HEK293 (cell line): ENCODE results near the gene TET1.
A peak's percentile ranks its signal among the peaks of the same experiment; 100 is the strongest.

Source experiments
- EGR2 ChIP-seq: fragments of 450-650 bp; formaldehyde crosslinking; IDR thresholded peaks from 2 replicates; pipeline ENCODE4 v1.5.1; 2016; ENCODE audit warnings: low read depth, missing biosample characterization, missing genetic modification characterization
- FEZF1 ChIP-seq: fragments of 450-650 bp; formaldehyde crosslinking; IDR thresholded peaks from 2 replicates; pipeline ENCODE4 v1.5.1; 2016; ENCODE audit warnings: missing biosample characterization, missing genetic modification characterization
- MZF1 ChIP-seq: fragments of 450-650 bp; formaldehyde crosslinking; IDR thresholded peaks from 2 replicates; pipeline ENCODE4 v1.5.1; 2017; ENCODE audit warnings: missing biosample characterization, missing genetic modification characterization, borderline replicate concordance
- PRDM1 ChIP-seq: fragments of 450-650 bp; formaldehyde crosslinking; IDR thresholded peaks from 2 replicates; pipeline ENCODE4; 2016; ENCODE audit warnings: missing biosample characterization, missing genetic modification characterization
- TCF7L2 ChIP-seq: IDR thresholded peaks from 2 replicates; pipeline ENCODE4 v1.6.1; 2011; ENCODE audit warnings: low read depth, mild to moderate bottlenecking, inconsistent platforms, low read length, moderate library complexity, borderline replicate concordance
- YY1 ChIP-seq: fragments of 450-650 bp; formaldehyde crosslinking; IDR thresholded peaks from 2 replicates; pipeline ENCODE4 v1.5.1; 2018; ENCODE audit warnings: missing biosample characterization, missing genetic modification characterization
- ZBTB20 ChIP-seq: fragments of 450-650 bp; formaldehyde crosslinking; IDR thresholded peaks from 2 replicates; pipeline ENCODE4 v1.5.1; 2016; ENCODE audit warnings: missing biosample characterization, missing genetic modification characterization
- ZBTB48 ChIP-seq: fragments of 450-650 bp; formaldehyde crosslinking; IDR thresholded peaks from 2 replicates; pipeline ENCODE4 v1.5.1; 2016; ENCODE audit warnings: missing biosample characterization, missing genetic modification characterization
- ZFHX2 ChIP-seq: fragments of 450-650 bp; formaldehyde crosslinking; conservative IDR thresholded peaks from 2 replicates; pipeline ENCODE4 v1.5.1; 2016; ENCODE audit warnings: missing biosample characterization, missing genetic modification characterization
- ZNF10 ChIP-seq: fragments of 450-650 bp; formaldehyde crosslinking; IDR thresholded peaks from 2 replicates; pipeline ENCODE4 v1.5.1; 2017; ENCODE audit warnings: missing biosample characterization, missing genetic modification characterization
- ZNF114 ChIP-seq: fragments of 450-650 bp; formaldehyde crosslinking; IDR thresholded peaks from 2 replicates; pipeline ENCODE4 v1.5.0; 2017; ENCODE audit warnings: missing biosample characterization, missing genetic modification characterization
- ZNF140 ChIP-seq: fragments of 450-650 bp; formaldehyde crosslinking; IDR thresholded peaks from 2 replicates; pipeline ENCODE4 v1.5.1; 2016; ENCODE audit warnings: missing biosample characterization, missing genetic modification characterization
- ZNF174 ChIP-seq: fragments of 450-650 bp; formaldehyde crosslinking; IDR thresholded peaks from 2 replicates; pipeline ENCODE4 v1.5.0; 2017; ENCODE audit warnings: missing biosample characterization, mild to moderate bottlenecking, missing genetic modification characterization
- ZNF248 ChIP-seq: fragments of 450-650 bp; formaldehyde crosslinking; IDR thresholded peaks from 2 replicates; pipeline ENCODE4 v1.5.1; 2017; ENCODE audit warnings: missing biosample characterization, missing genetic modification characterization
- ZNF341 ChIP-seq: fragments of 450-650 bp; formaldehyde crosslinking; IDR thresholded peaks from 2 replicates; pipeline ENCODE4; 2016; ENCODE audit warnings: low read depth, missing biosample characterization, missing genetic modification characterization
- ZNF391 ChIP-seq: fragments of 450-650 bp; formaldehyde crosslinking; IDR thresholded peaks from 2 replicates; pipeline ENCODE4 v1.5.1; 2016; ENCODE audit warnings: low read depth, missing biosample characterization, missing genetic modification characterization, borderline replicate concordance
- ZNF473 ChIP-seq: fragments of 450-650 bp; formaldehyde crosslinking; IDR thresholded peaks from 2 replicates; pipeline ENCODE4 v1.5.1; 2017; ENCODE audit warnings: missing biosample characterization, missing genetic modification characterization
- ZNF48 ChIP-seq: fragments of 450-650 bp; formaldehyde crosslinking; IDR thresholded peaks from 2 replicates; pipeline ENCODE4 v1.5.1; 2016; ENCODE audit warnings: missing biosample characterization, missing genetic modification characterization
- ZNF518A ChIP-seq: fragments of 450-650 bp; formaldehyde crosslinking; conservative IDR thresholded peaks from 2 replicates; pipeline ENCODE4 v1.5.1; 2016; ENCODE audit warnings: low read depth, missing biosample characterization, missing genetic modification characterization
- ZNF530 ChIP-seq: fragments of 450-650 bp; formaldehyde crosslinking; IDR thresholded peaks from 2 replicates; pipeline ENCODE4 v1.5.1; 2016; ENCODE audit warnings: low read depth, missing biosample characterization, missing genetic modification characterization
- ZNF544 ChIP-seq: fragments of 450-650 bp; formaldehyde crosslinking; IDR thresholded peaks from 2 replicates; pipeline ENCODE4 v1.5.0; 2017; ENCODE audit warnings: missing biosample characterization, missing genetic modification characterization
- ZNF558 ChIP-seq: fragments of 450-650 bp; formaldehyde crosslinking; IDR thresholded peaks from 2 replicates; pipeline ENCODE4 v1.5.1; 2016; ENCODE audit warnings: missing biosample characterization, missing genetic modification characterization
- ZNF560 ChIP-seq: fragments of 450-650 bp; formaldehyde crosslinking; IDR thresholded peaks from 2 replicates; pipeline ENCODE4 v1.5.1; 2017; ENCODE audit warnings: missing biosample characterization, missing genetic modification characterization, borderline replicate concordance
- ZNF571 ChIP-seq: fragments of 450-650 bp; formaldehyde crosslinking; IDR thresholded peaks from 2 replicates; pipeline ENCODE4 v1.5.0; 2017; ENCODE audit warnings: missing biosample characterization, missing genetic modification characterization
- ZNF610 ChIP-seq: fragments of 450-650 bp; formaldehyde crosslinking; IDR thresholded peaks from 2 replicates; pipeline ENCODE4 v1.5.1; 2016; ENCODE audit warnings: missing biosample characterization, missing genetic modification characterization, borderline replicate concordance
- ZNF629 ChIP-seq: fragments of 450-650 bp; formaldehyde crosslinking; IDR thresholded peaks from 2 replicates; pipeline ENCODE4 v1.5.1; 2017; ENCODE audit warnings: missing biosample characterization, missing genetic modification characterization
- ZNF670 ChIP-seq: fragments of 450-650 bp; formaldehyde crosslinking; IDR thresholded peaks from 2 replicates; pipeline ENCODE4 v1.5.1; 2016; ENCODE audit warnings: missing biosample characterization, missing genetic modification characterization, low read depth
- ZNF701 ChIP-seq: fragments of 450-650 bp; formaldehyde crosslinking; IDR thresholded peaks from 2 replicates; pipeline ENCODE4 v1.5.1; 2016; ENCODE audit warnings: missing biosample characterization, missing genetic modification characterization
- ZNF707 ChIP-seq: fragments of 450-650 bp; formaldehyde crosslinking; IDR thresholded peaks from 2 replicates; pipeline ENCODE4 v1.5.1; 2016; ENCODE audit warnings: missing biosample characterization, missing genetic modification characterization
- ZNF76 ChIP-seq: fragments of 450-650 bp; formaldehyde crosslinking; IDR thresholded peaks from 2 replicates; pipeline ENCODE4; 2016; ENCODE audit warnings: low read depth, missing biosample characterization, missing genetic modification characterization, borderline replicate concordance
- ZNF791 ChIP-seq: fragments of 450-650 bp; formaldehyde crosslinking; IDR thresholded peaks from 2 replicates; pipeline ENCODE4 v1.5.1; 2016; ENCODE audit warnings: missing biosample characterization, missing genetic modification characterization
- ZSCAN30 ChIP-seq: fragments of 450-650 bp; IDR thresholded peaks from 2 replicates; pipeline ENCODE4 v1.5.1; 2018; ENCODE audit warnings: missing biosample characterization, mild to moderate bottlenecking, missing genetic modification characterization, moderate library complexity
- TF ChIP-seq, protein P1 (sequence below): fragments of 450-650 bp; formaldehyde crosslinking; IDR thresholded peaks from 2 replicates; pipeline ENCODE4 v1.5.1; 2017; ENCODE audit warnings: missing biosample characterization, missing genetic modification characterization
- TF ChIP-seq, protein P2 (sequence below): fragments of 450-650 bp; IDR thresholded peaks from 2 replicates; pipeline ENCODE4 v1.5.1; 2018; ENCODE audit warnings: missing biosample characterization, mild to moderate bottlenecking, missing genetic modification characterization

The TET1 gene

DNA sequence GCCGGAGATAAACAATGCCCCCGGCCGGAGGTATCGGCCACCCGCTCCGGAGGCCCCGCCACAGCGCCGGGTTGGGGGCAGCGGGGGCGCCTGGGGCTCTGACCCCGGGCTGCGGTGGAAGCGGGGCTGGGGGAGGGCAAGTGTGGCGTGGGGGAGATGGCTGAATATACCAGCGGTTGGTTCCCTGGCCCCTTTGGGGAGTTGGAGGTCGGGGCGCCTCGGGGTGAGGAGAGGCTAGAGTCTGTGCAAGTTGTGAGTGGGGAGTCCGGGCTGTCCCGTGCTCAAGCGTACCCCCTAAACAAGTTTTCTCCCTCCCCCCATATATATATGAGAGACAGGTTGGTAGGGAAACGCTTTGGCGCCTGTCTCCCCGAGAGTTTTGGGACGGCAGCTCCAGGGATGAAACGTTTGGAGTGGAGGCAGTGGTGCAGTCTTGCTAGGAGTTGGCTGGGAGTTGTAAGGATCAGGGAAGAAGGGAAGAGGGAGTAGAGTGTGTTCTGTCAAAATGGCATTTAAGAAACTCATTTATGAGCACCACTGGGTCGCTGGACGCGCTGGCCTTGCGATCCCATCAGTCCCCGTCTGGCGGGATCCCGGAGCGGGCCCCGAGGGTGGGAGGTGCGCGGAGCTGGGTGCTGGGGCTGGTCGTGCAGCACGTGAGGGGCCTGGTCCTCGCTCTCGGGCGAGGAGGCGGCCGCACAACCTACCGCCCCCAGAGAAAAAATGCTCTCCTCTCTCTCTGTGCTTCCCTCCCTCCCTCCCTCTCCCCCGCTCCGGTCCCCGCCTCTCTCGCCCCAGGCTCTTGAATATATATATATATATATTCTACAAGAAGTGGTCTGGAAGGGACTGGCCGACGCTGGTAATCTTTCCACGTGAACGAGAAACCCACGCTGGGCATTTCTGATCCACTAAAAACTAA, 1.1 kb downstream of the TET1 start (continued):
- TF ChIP-seq, protein P1, sequence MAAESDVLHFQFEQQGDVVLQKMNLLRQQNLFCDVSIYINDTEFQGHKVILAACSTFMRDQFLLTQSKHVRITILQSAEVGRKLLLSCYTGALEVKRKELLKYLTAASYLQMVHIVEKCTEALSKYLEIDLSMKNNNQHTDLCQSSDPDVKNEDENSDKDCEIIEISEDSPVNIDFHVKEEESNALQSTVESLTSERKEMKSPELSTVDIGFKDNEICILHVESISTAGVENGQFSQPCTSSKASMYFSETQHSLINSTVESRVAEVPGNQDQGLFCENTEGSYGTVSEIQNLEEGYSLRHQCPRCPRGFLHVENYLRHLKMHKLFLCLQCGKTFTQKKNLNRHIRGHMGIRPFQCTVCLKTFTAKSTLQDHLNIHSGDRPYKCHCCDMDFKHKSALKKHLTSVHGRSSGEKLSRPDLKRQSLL (tag by site-specific recombination) = no peak
- TF ChIP-seq ZNF791 (tag by site-specific recombination) (no peak), ZNF174 (tag by site-specific recombination) (no peak), ZNF518A (tag by site-specific recombination) (no peak), ZNF571 (tag by site-specific recombination) (no peak), EGR2 (tag by site-specific recombination) (peak; percentile 64), ZNF341 (tag by site-specific recombination) (peak; percentile 20; the same call in 1 of the 2 replicates), ZFHX2 (tag by site-specific recombination) (peak; percentile 48; the same call in 1 of the 2 replicates), FEZF1 (tag by site-specific recombination) (no peak), ZNF48 (tag by site-specific recombination) (no peak), ZBTB20 (tag by site-specific recombination) (peak; percentile 64), ZNF114 (tag by site-specific recombination) (no peak), ZNF629 (tag by site-specific recombination) (no peak), ZNF391 (peak; percentile 61; the same call in 1 of the 2 replicates), ZNF707 (tag by site-specific recombination) (no peak), ZNF701 (no peak), ZNF10 (tag by site-specific recombination) (no peak), MZF1 (tag by site-specific recombination) (no peak), ZNF76 (tag by site-specific recombination) (peak; percentile 87), ZBTB48 (peak; percentile 28; the same call in 1 of the 2 replicates), PRDM1 (tag by site-specific recombination) (no peak), ZNF560 (tag by site-specific recombination) (no peak), ZNF558 (no peak), ZNF670 (no peak), ZNF248 (tag by site-specific recombination) (no peak), ZNF473 (tag by site-specific recombination) (no peak), ZNF610 (tag by site-specific recombination) (no peak), TCF7L2 (no peak), ZSCAN30 (tag by site-specific recombination) (peak; percentile 35; the same call in 1 of the 2 replicates), ZNF544 (tag by site-specific recombination) (no peak), ZNF140 (tag by site-specific recombination) (no peak), YY1 (tag by site-specific recombination) (no peak), ZNF530 (no peak)
- TF ChIP-seq, protein P2, sequence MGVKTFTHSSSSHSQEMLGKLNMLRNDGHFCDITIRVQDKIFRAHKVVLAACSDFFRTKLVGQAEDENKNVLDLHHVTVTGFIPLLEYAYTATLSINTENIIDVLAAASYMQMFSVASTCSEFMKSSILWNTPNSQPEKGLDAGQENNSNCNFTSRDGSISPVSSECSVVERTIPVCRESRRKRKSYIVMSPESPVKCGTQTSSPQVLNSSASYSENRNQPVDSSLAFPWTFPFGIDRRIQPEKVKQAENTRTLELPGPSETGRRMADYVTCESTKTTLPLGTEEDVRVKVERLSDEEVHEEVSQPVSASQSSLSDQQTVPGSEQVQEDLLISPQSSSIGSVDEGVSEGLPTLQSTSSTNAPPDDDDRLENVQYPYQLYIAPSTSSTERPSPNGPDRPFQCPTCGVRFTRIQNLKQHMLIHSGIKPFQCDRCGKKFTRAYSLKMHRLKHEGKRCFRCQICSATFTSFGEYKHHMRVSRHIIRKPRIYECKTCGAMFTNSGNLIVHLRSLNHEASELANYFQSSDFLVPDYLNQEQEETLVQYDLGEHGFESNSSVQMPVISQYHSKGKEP (tag by site-specific recombination) = no peak
